B cell (primary cell): Measurements from ENCODE around the gene WFDC8. TPM values are rescaled to one million over a fixed set of nuclear protein-coding genes. Genes with fewer than 3 reads are reported as not detected.

Experiments used
- ATAC-seq: fragments of 200-7000 bp; cut with Tn5 transposase; one replicate; pipeline ENCODE4 v1.10.0; 2021; ENCODE audit warnings: low read depth, mild to moderate bottlenecking, moderate number of reproducible peaks, moderate library complexity
- CTCF ChIA-PET: fragments of 350-600 bp; sonication (Branson Sonifier 250); formaldehyde crosslinking; loops from one replicate; lab custom pipeline; 2021; ENCODE audit warnings: antibody characterized with exemption, inconsistent platforms; lab: Charles Lee
- POLR2A ChIA-PET: fragments of 350-600 bp; sonication (Branson Sonifier 250); formaldehyde crosslinking; loops from one replicate; lab custom pipeline; 2021; ENCODE audit warnings: antibody characterized with exemption; lab: Charles Lee
- DNase-seq: peaks from one replicate; pipeline ENCODE4 v3.0.0; 2013
- H2AFZ ChIP-seq: 2 replicates; pipeline ENCODE4 v1.6.1; 2012; ENCODE audit warnings: mild to moderate bottlenecking, low read depth, low read length; ENCODE audit not compliant: insufficient read depth, poor library complexity, severe bottlenecking
- H3K27ac ChIP-seq, 2 donors: 1 replicate in 1 of 2; 2 replicates in 1 of 2; pipeline ENCODE4 v1.5.1; 2012 to 2013; ENCODE audit warnings: low read length in 2 of 2, mild to moderate bottlenecking in 2 of 2, moderate library complexity in 1 of 2
- H3K27me3 ChIP-seq, 4 experiments: fragments of 200-600 bp in 1 of 4; sonication (generic) in 1 of 4; replicated peaks in 1 of 4; 1 replicate in 2 of 4; 2 replicates in 2 of 4; pipeline versions ENCODE4 v1.6.1 to v1.7.0; 2013 to 2016; ENCODE audit warnings: low read length in 3 of 4, mild to moderate bottlenecking in 2 of 4, mixed read lengths in 1 of 4, moderate library complexity in 1 of 4; ENCODE audit not compliant: insufficient read depth in 4 of 4, control insufficient read depth in 3 of 4; ENCODE audit errors: control extremely low read depth in 1 of 4
- H3K36me3 ChIP-seq, 2 experiments: replicated peaks in 1 of 2; 1 replicate in 1 of 2; 2 replicates in 1 of 2; pipeline versions ENCODE4 v1.6.1 to v1.7.1; 2013; ENCODE audit warnings: low read length in 1 of 2; ENCODE audit not compliant: insufficient read depth in 2 of 2, control insufficient read depth in 1 of 2; ENCODE audit errors: control extremely low read depth in 1 of 2, extremely low read depth in 1 of 2
- H3K4me1 ChIP-seq, 2 donors: fragments of 200-600 bp in 1 of 2; sonication (generic) in 1 of 2; 1 replicate in 1 of 2; 2 replicates in 1 of 2; pipeline versions ENCODE4 v1.5.1 to v1.6.1; 2013 to 2017; ENCODE audit warnings: low read length in 2 of 2; ENCODE audit not compliant: control insufficient read depth in 2 of 2, insufficient read depth in 2 of 2
- H3K4me2 ChIP-seq: replicated peaks from 2 replicates; pipeline ENCODE3; 2012; ENCODE audit warnings: mild to moderate bottlenecking, low read depth, low read length; ENCODE audit not compliant: poor library complexity, severe bottlenecking
- H3K4me3 ChIP-seq, 5 experiments: fragments of 200-600 bp in 1 of 5; sonication (generic) in 1 of 5; 1 replicate in 3 of 5; 2 replicates in 2 of 5; pipeline versions ENCODE4 v1.5.1 to v1.7.0; 2011 to 2016; ENCODE audit warnings: low read length in 4 of 5, mild to moderate bottlenecking in 4 of 5, low read depth in 2 of 5, control low read depth in 1 of 5, moderate library complexity in 1 of 5; ENCODE audit not compliant: insufficient read depth in 1 of 5; ENCODE audit errors: control extremely low read depth in 1 of 5, extremely low read depth in 1 of 5
- H3K79me2 ChIP-seq: fragments of 200-600 bp; sonication (generic); one replicate; pipeline ENCODE4 v1.6.0; 2016; ENCODE audit warnings: low read length; ENCODE audit not compliant: control insufficient read depth, insufficient read depth
- H3K9ac ChIP-seq: fragments of 200-600 bp; sonication (generic); 2 replicates; pipeline ENCODE4 v1.6.1; 2017; ENCODE audit warnings: mild to moderate bottlenecking, low read length, moderate library complexity
- H3K9me3 ChIP-seq, 3 donors: one replicate each; pipeline versions ENCODE4 v1.6.1 to v1.7.1; 2013; ENCODE audit warnings: low read length in 2 of 3; ENCODE audit not compliant: control insufficient read depth in 2 of 3, insufficient read depth in 1 of 3; ENCODE audit errors: control extremely low read depth in 1 of 3
- H4K20me1 ChIP-seq: 2 replicates; pipeline ENCODE4 v1.6.0; 2012; ENCODE audit warnings: mild to moderate bottlenecking, low read length; ENCODE audit not compliant: insufficient read depth, control insufficient read depth, poor library complexity, severe bottlenecking
- H3K27ac Mint-ChIP-seq: one replicate; pipeline ENCODE4 v1.8.0; 2021; ENCODE audit warnings: mixed read lengths
- H3K27me3 Mint-ChIP-seq: one replicate; pipeline ENCODE4 v1.8.0; 2021; ENCODE audit warnings: mixed read lengths
- H3K4me1 Mint-ChIP-seq: one replicate; pipeline ENCODE4 v1.8.0; 2021; ENCODE audit warnings: mixed read lengths
- H3K4me3 Mint-ChIP-seq: one replicate; pipeline ENCODE4 v1.8.0; 2021; ENCODE audit warnings: mixed read lengths
- H3K9me3 Mint-ChIP-seq: one replicate; pipeline ENCODE4 v1.8.0; 2022; ENCODE audit warnings: mixed read lengths; ENCODE audit not compliant: insufficient read depth
- EZH2 ChIP-seq: IDR thresholded peaks from 2 replicates; pipeline ENCODE4 v1.6.1; 2012; ENCODE audit warnings: borderline replicate concordance, low read depth, mild to moderate bottlenecking, moderate library complexity, low read length; ENCODE audit not compliant: insufficient read depth, poor library complexity, severe bottlenecking
- WGBS: methylation state at CpG from one replicate; pipeline ENCODE4 v1.1.5; 2013; ENCODE audit warnings: missing lambda C conversion rate; ENCODE audit not compliant: insufficient coverage; 5-methylcytosine and 5-hydroxymethylcytosine counted together
- intact Hi-C: fragments of 100-400 bp; cut with micrococcal nuclease; formaldehyde crosslinking; loops from one replicate; pipeline ENCODE4 v1.10.0; 2022
- polyA plus RNA-seq: library from polyadenylated mRNA; depleted of rRNA; stranded (reverse); fragments of >200 nt; gene quantifications from 2 replicates; pipeline ENCODE4 v1.2.3, GENCODE V29; 2012
- total RNA-seq, 2 donors: library from RNA; stranded (reverse); fragments of 120-200 nt in 1 of 2; gene quantifications; 1 replicate in 1 of 2; 2 replicates in 1 of 2; pipeline versions ENCODE4 v1.2.3 to v1.2.4, GENCODE V29; 2013 to 2022
- TF ChIP-seq, protein P1 (sequence below): fragments of 200-600 bp; IDR thresholded peaks from one replicate; pipeline ENCODE4 v1.8.0; 2022; ENCODE audit warnings: antibody characterized with exemption, mild to moderate bottlenecking

The WFDC8 gene
- total and polyA plus RNA-seq, 2 donors (not counting 1 experiment from before 2014, with no cell fraction given) = not detected

DNA sequence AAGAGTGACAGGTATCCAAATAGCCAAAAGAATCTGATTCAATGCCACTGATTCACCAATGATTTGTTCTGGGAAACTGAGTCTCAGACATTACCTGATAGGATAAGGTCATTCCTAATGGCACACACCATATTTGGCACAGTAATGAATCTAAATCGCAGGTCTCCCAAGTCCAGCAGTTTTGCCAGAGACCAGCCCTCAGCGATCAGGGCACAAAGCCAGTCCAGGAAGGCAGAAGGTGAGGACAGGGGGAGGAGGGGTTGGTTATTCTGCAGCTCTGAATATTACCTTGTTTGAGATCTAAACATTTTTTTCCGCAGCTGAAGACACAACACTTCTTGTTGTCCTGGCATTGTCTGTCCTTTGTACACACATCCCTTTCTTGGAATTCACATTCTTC, 33.7 kb downstream of the WFDC8 start:
- peaks cover 77% of the 10 kb centered on the region for H3K27me3 Mint-ChIP-seq
- no peak overlapping the region for H2AFZ ChIP-seq
- no peaks in the 10 kb centered on the region for H3K36me3 ChIP-seq
- 73% methylated on average over 2 of the region's 3 CpGs for WGBS
- POLR2A ChIA-PET = no interaction called here
- no peak for ATAC-seq
- CTCF ChIA-PET = no interaction called here
- DNase-seq = no peak
- no peak overlapping the region for H3K27ac Mint-ChIP-seq
- TF ChIP-seq EZH2 = no peak
- TF ChIP-seq, protein P1, sequence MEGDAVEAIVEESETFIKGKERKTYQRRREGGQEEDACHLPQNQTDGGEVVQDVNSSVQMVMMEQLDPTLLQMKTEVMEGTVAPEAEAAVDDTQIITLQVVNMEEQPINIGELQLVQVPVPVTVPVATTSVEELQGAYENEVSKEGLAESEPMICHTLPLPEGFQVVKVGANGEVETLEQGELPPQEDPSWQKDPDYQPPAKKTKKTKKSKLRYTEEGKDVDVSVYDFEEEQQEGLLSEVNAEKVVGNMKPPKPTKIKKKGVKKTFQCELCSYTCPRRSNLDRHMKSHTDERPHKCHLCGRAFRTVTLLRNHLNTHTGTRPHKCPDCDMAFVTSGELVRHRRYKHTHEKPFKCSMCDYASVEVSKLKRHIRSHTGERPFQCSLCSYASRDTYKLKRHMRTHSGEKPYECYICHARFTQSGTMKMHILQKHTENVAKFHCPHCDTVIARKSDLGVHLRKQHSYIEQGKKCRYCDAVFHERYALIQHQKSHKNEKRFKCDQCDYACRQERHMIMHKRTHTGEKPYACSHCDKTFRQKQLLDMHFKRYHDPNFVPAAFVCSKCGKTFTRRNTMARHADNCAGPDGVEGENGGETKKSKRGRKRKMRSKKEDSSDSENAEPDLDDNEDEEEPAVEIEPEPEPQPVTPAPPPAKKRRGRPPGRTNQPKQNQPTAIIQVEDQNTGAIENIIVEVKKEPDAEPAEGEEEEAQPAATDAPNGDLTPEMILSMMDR = no peak
- no peak overlapping the region for H3K4me3 ChIP-seq
- H4K20me1 ChIP-seq = no peaks in the 10 kb centered on the region
- no peaks in the 10 kb centered on the region for H3K4me1 Mint-ChIP-seq
- H3K4me3 Mint-ChIP-seq = no peak overlapping the region
- no peaks in the 10 kb centered on the region for H3K4me1 ChIP-seq
- intact Hi-C loops = no loop called here
- no peak overlapping the region for H3K27ac ChIP-seq
- H3K27me3 ChIP-seq = peaks cover 0 to 5% (median 3%) of the 10 kb centered on the region in 4 experiments
- H3K79me2 ChIP-seq = no peaks in the 10 kb centered on the region
- no peaks in the 10 kb centered on the region for H3K9me3 ChIP-seq
- peaks cover 8% of the 10 kb centered on the region for H3K9me3 Mint-ChIP-seq
- no peak overlapping the region for H3K4me2 ChIP-seq
- no peak overlapping the region for H3K9ac ChIP-seq

DNA sequence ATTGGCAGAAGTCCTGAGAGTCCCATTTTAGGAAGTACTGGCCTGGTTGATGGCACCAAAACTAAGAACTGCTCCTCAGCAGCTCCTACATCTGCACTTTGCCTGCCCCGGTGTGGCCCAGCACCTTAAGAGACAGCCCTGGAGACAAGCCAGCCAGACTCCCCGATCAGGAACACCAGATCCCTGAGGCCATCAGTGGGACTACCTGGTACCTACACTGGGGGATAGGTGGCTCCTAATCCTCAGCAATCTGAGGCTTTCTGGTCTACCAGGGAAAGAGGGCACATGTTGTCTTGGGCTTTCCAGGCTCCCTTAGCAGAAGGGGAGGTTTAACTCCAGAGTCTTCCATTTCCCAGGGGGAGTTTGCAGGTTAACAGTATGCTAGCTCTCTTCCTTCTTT, 39.7 kb downstream of the WFDC8 start, which contains the start of gene WFDC6:
WFDC6 (minus strand) TSS at position 101 of the 400 bp plus-strand sequence; CDS start at position 26, 75 bp downstream.
- H3K4me3 Mint-ChIP-seq = no peak within 1 kb of the TSS
- Histone ChIP-seq H3K9me3 (no peaks in the 10 kb centered on the region), H4K20me1 (no peaks in the 10 kb centered on the region), H3K79me2 (no peaks in the 10 kb centered on the region), H3K27me3 (peaks cover 0 to 20% (median 13%) of the 10 kb centered on the region in 4 experiments), H3K4me1 (no peaks in the 10 kb centered on the region), H2AFZ (no peak within 1 kb of the TSS), H3K4me2 (no peak within 1 kb of the TSS), H3K4me3 (no peak within 1 kb of the TSS), H3K36me3 (no peaks in the 10 kb centered on the region), H3K9ac (no peak within 1 kb of the TSS), H3K27ac (no peak within 1 kb of the TSS)
- TF ChIP-seq, protein P1 = no peak
- no peak for TF ChIP-seq EZH2
- WGBS = 95% methylated on average over 2 of the region's 2 CpGs
- intact Hi-C loops = no loop called here
- ChIA-PET POLR2A (no interaction called here), CTCF (no interaction called here)
- peaks cover 50% of the 10 kb centered on the region for H3K27me3 Mint-ChIP-seq
- H3K4me1 Mint-ChIP-seq = no peaks in the 10 kb centered on the region
- no peak within 1 kb of the TSS for H3K27ac Mint-ChIP-seq
- H3K9me3 Mint-ChIP-seq = no peaks in the 10 kb centered on the region
- ATAC-seq (no peak), DNase-seq (no peak)
